Iris pigment epithelial cell (primary cell): Measurements from ENCODE around the gene TMEM151B.
"Not testable (repeated sequence)": the region's sequence is repeated elsewhere in the genome, so short reads cannot be mapped to it uniquely, and the experiment has no call there.

ENCODE experiments used
- DNase-seq: peaks from one replicate; pipeline ENCODE4 v3.0.0-alpha.2; 2011; ENCODE audit warnings: low read depth

Gene TMEM151B

DNA sequence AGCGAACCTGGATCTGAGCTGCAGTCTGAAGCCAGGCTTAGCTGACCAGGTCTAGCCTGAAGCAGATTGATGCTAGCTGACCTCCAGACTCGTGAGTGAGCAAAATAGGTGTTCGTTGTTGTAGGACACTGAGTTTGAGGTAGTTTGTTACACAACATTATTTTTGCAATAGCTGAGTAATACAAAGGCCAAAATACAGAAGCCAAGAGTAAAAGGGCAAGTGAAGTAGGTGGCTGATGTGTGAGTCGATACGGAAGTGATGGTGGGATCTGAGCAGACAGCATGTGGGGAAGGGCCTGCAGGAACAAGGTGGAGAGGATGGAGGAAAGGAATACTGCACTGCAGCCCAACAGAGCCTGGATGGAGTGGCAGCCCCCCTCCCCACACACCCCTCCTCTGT lies 63.7 kb downstream of the TMEM151B start:
- DNase-seq, result no peak

GRCh38 chr6:44335631-44336030 lies 65.4 kb downstream of the TMEM151B start:
- no peak for DNase-seq

DNA sequence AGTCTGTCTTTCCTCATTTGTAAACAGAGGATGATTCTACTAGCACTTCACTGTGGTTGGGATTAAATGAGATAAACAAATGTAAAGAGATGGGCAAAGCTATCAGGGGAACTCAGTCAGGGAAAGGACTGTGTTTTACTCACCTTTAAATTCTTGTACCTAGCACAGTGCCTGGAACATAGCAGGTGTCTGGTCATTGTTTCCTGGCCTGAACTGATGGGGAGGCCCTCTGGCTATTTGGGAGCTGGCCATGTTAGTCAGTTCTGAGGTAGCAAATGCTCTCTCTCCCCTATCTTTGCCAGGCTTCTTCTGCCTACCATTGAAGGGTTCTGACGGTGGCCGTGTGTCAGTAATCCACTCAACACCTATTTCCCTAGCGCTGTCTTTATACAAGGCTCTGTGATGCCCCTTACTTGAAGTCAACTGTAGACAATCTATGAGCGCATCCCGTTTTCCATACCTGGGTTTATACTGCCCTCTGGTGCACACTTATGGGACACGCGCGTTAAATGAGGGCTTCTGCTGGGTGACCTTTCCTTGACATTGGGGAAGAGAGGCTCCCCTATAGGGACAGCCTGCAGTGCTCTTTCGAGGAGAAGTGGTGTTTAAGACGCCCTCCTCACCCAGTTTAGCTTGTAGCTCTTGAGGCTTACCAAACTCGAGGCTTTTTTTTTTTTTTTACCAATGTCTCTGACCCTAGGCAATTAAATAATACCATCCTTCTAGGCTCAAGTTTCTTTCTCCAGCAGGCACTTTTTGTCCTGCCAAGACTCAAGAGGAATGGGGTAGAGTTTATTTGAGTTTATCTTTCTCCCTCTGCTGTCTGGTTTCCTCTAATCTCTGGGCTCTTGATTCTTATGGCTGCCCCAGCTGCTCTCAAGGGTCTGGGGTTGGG lies 68.2 kb downstream of the TMEM151B start:
- peak; percentile 44 for DNase-seq

- DNase-seq, result no peak
These were observed 69.1 kb downstream of the TMEM151B start for GRCh38 chr6:44339301-44339700.

DNA sequence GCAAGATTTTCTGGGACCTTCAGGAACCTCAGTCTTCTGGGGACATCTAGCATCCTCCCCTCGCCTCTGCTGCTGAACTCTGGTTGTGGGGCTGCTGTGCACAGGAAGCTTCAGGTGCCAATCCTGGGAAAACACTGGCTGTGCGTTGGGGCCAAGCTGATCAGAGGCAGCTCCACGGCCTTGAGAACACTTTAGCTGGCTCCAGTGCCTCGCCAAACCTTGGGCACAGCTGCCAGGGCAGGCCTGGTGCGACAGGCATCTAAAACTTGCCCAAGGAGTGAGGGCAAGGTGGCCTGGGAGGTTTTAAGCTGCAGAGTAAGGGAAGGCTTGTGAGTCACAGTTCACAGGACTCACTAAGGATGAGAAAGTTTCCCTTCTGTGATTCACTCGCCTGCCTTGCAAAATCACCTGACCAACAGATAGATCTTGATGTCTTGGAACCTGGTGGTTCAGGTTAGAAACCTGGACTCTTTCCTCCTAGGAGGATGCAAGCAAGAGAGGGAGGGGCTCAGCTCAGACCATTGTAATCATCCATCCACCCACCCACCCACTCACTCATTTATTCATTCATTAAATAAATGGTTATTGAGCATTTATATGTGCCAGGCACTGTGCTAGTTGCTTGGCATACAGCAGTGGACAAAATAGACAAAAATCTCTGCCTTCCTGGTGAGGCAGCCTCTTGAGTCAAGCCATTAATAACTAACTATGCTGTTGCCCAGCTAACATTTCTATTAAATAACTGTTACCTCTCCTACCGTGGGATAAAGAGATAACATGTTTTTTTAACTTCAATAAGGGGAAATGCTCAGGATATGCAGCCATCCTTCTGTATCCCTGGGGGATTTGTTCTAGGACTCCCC lies 69.7 kb downstream of the TMEM151B start:
- peak; percentile 79 for DNase-seq

- no peak for DNase-seq
These were observed 71.0 kb downstream of the TMEM151B start for GRCh38 chr6:44341095-44341890.

GRCh38 chr6:44342052-44342451 lies 71.8 kb downstream of the TMEM151B start:
- no peak for DNase-seq

DNA sequence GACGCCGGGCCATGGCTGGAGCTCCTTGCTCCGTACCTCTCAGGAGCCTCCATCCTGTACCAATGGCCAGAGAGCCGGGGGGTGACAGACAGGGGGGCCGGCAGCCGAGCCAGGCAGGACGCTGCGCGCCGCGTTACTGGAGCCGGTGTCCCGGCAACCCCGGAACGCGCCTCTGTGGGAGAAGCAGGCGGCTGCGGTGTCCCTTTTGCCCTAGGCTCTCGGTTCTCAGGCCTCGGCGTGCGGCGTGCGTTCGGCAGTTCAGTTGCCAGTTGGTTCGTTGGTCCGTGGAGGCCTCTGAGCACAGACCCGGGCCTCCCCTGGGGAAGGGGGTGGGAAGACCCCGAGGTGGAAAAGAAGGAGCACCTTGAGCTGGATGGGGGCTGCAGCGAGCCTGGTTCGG lies 72.2 kb downstream of the TMEM151B start, which contains the start of gene SPATS1:
Gene SPATS1, plus strand, starts transcription at position 162 of the 400 bp plus-strand sequence. CDS start 446 bp downstream, outside the sequence.
- DNase-seq, result peak; percentile 6

DNA sequence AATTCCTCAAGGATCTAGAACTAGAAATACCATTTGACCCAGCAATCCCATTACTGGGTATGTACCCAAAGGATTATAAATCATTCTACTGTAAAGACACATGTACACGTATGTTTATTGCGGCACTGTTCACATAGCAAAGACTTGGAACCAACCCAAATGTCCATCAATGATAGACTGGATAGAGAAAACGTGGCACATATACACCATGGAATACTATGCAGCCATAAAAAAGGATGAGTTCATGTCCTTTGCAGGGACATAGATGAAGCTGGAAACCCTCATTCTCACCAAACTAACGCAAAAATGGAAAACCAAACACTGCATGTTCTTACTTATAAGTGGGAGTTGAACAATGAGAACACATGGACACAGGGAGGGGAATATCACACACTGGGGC lies 76.6 kb downstream of the TMEM151B start:
- not testable (repeated sequence) for DNase-seq

GRCh38 chr6:44349904-44350649 lies 79.8 kb downstream of the TMEM151B start:
- no peak for DNase-seq

DNA sequence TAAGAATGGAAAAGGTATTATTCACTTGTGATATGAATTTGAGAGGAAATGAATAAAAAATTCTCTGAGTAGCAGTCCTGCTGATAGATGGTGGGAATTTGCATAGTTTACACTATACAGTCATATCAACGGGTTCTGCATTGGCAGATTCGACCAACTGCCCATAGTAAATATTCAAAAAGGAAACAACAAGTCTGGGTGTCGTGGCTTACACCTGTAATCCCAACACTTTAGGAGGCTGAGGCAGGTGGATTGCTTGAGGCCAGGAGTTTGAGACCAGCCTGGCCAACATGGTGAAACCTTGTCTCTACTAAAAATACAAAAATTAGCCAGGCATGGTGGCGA lies 80.4 kb downstream of the TMEM151B start:
- DNase-seq, result not testable (repeated sequence)

DNA sequence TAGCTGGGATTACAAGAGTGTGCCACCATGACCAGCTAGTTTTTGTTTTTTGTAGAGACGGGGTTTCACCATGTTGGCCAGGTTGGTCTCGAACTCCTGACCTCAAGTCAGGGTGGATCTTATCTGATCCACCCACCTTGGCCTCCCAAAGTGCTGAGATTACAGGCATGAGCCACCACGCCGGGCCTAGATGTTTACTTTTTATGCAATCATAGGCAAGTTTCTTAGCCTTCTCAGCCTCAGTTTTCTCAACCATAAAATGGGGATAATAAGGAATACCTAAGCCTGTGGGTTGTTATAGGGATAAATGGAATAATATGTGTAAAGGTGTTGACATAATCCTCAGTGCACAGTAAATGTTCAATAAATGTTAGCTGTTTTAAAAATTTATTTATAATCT lies 82.0 kb downstream of the TMEM151B start:
- no peak for DNase-seq

GRCh38 chr6:44353336-44353735 lies 83.1 kb downstream of the TMEM151B start:
- peak; percentile 17 for DNase-seq

DNA sequence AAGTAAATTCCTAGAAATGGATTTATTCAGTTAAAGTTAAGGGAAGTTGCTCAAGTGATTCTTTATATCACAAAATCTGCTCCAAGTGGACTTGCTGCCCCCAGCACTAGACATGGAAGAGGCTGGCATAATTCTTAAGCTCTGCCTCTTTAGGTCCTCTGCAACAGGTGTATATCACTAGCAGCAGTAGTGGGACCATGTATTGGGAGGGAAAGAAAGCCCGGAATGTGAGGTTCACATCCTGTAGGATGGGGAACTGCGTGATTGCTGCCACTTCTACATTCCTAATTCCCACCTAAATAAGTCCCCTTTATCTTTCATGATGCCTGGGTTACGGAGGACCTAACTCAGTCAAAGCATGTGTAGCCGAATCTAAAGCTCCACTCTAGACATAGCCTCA lies 85.4 kb downstream of the TMEM151B start:
- DNase-seq, result no peak

DNA sequence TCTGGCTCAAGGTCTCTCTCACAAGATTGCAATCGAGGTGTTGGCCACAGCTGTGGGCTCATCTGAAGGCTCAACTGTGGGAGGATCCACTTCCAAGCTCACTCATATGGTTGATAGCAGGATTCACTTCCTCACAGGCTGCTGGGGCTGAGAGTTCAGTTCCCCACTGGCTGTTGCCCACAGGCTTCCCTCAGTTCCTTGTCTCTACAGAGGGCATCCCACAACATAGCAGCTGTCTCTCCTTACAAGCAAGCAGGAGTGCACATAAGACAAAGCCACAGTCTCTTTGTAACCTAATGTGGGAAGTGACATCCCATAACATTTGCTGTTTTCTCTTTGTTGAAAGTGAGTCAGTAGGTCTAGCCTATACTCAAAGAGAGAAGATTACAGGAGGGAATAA lies 86.2 kb downstream of the TMEM151B start:
- DNase-seq, result no peak
